AG09319 (cell line): ENCODE data around the gene BTNL2.

ENCODE experiments used
- DNase-seq: peaks from one replicate; pipeline ENCODE4 v3.0.0-alpha.2; 2010; ENCODE audit warnings: low read depth; ENCODE audit errors: extremely low read depth
- CTCF ChIP-seq: IDR thresholded peaks from 2 replicates; pipeline ENCODE4 v1.5.1; 2011; ENCODE audit warnings: low read depth, mild to moderate bottlenecking, inconsistent platforms, low read length, moderate library complexity

Gene BTNL2

GRCh38 chr6:32382757-32383420 lies 24.1 kb downstream of the BTNL2 start:
- DNase-seq, result no peak
- no peak for TF ChIP-seq CTCF

GRCh38 chr6:32379545-32379944 lies 27.4 kb downstream of the BTNL2 start:
- TF ChIP-seq CTCF, result no peak
- no peak for DNase-seq

GRCh38 chr6:32375739-32376529 lies 31.0 kb downstream of the BTNL2 start:
- DNase-seq, result no peak
- no peak for TF ChIP-seq CTCF

- DNase-seq, result no peak
- no peak for TF ChIP-seq CTCF
These were observed 35.2 kb downstream of the BTNL2 start, which contains the start of gene TSBP1 for GRCh38 chr6:32371803-32372202. TSS of gene TSBP1 (minus strand) at chr6:32371903. CDS start at chr6:32371706, 197 bp downstream.

GRCh38 chr6:32371229-32371628 lies 35.8 kb downstream of the BTNL2 start:
- DNase-seq, result no peak
- no peak for TF ChIP-seq CTCF

GRCh38 chr6:32370505-32370904 lies 36.5 kb downstream of the BTNL2 start:
- no peak for DNase-seq

More at GRCh38 chr6:32370505-32370904, 36.5 kb downstream of the BTNL2 start:
- TF ChIP-seq CTCF, result no peak
